H1 (cell line): ENCODE results near the gene NR1I2. TPM values are rescaled to one million over a fixed set of nuclear protein-coding genes. Genes with fewer than 3 reads are reported as not detected.

Source experiments
- CTCF ChIA-PET: fragments of 300-600 bp; sonication (Branson Sonifier 250); formaldehyde crosslinking; loops from one replicate; lab custom pipeline; 2021; ENCODE audit not compliant: partially characterized antibody; lab: Charles Lee
- POLR2A ChIA-PET: fragments of 300-600 bp; sonication (Branson Sonifier 250); formaldehyde crosslinking; loops from one replicate; lab custom pipeline; 2021; ENCODE audit warnings: inconsistent platforms; ENCODE audit not compliant: partially characterized antibody; lab: Charles Lee
- DNase-seq, 2 experiments: peaks; one replicate each; pipeline versions ENCODE4 v3.0.0 to v3.0.0-alpha.2; 2010 to 2022; ENCODE audit warnings: low spot score in 2 of 2, low read depth in 1 of 2, mixed read lengths in 1 of 2
- FAIRE-seq: peaks from 2 replicates; lab custom pipeline; 2011; peaks lifted over from hg19 to GRCh38; lab: Jason Lieb, UNC
- H2AFZ ChIP-seq: 2 replicates; pipeline ENCODE4 v1.8.1; 2012; ENCODE audit warnings: low read length, inconsistent platforms
- H2AK5ac ChIP-seq: 2 replicates; pipeline ENCODE4 v1.6.1; 2013; ENCODE audit warnings: low read depth, low read length
- H2BK120ac ChIP-seq: replicated peaks from 2 replicates; pipeline ENCODE3; 2013; ENCODE audit warnings: low read depth, low read length, inconsistent platforms
- H2BK12ac ChIP-seq: 2 replicates; pipeline ENCODE4 v1.6.1; 2013; ENCODE audit warnings: low read depth, low read length
- H2BK15ac ChIP-seq: 2 replicates; pipeline ENCODE4 v1.6.1; 2013; ENCODE audit warnings: low read length
- H2BK20ac ChIP-seq: 2 replicates; pipeline ENCODE4 v1.6.1; 2013; ENCODE audit warnings: low read length
- H2BK5ac ChIP-seq: 2 replicates; pipeline ENCODE4 v1.6.1; 2013; ENCODE audit warnings: low read depth, low read length
- H3K14ac ChIP-seq: 2 replicates; pipeline ENCODE4 v1.6.1; 2013; ENCODE audit warnings: inconsistent platforms; ENCODE audit not compliant: insufficient read length
- H3K18ac ChIP-seq: 2 replicates; pipeline ENCODE4 v1.6.1; 2013; ENCODE audit warnings: low read length; ENCODE audit errors: extremely low read depth
- H3K23ac ChIP-seq: 2 replicates; pipeline ENCODE4 v1.6.1; 2013; ENCODE audit warnings: inconsistent platforms; ENCODE audit not compliant: insufficient read length
- H3K23me2 ChIP-seq: 2 replicates; pipeline ENCODE4 v1.6.1; 2013; ENCODE audit warnings: low read depth, low read length
- H3K27ac ChIP-seq: 2 replicates; pipeline ENCODE4 v1.6.1; 2011; ENCODE audit warnings: low read depth, low read length, inconsistent platforms
- H3K27me3 ChIP-seq, 4 experiments: replicated peaks in 1 of 4; 1 replicate in 1 of 4; 2 replicates in 3 of 4; pipeline versions ENCODE4 v1.6.1 to v1.8.1; 2011 to 2013; ENCODE audit warnings: low read length in 3 of 4, mild to moderate bottlenecking in 3 of 4, inconsistent platforms in 2 of 4, mixed read lengths in 2 of 4, moderate library complexity in 1 of 4; ENCODE audit not compliant: control insufficient read depth in 3 of 4, insufficient read depth in 3 of 4; ENCODE audit errors: extremely low read depth in 1 of 4
- H3K36me3 ChIP-seq, 4 experiments: 2 replicates each; pipeline versions ENCODE4 v1.6.1 to v1.8.1; 2011 to 2013; ENCODE audit warnings: mild to moderate bottlenecking in 4 of 4, low read length in 3 of 4, moderate library complexity in 2 of 4, control low read depth in 1 of 4, inconsistent platforms in 1 of 4; ENCODE audit not compliant: insufficient read depth in 4 of 4, control insufficient read depth in 2 of 4
- H3K4ac ChIP-seq: replicated peaks from 2 replicates; pipeline ENCODE3; 2013; ENCODE audit warnings: low read length, low read depth, mixed read lengths, inconsistent platforms; ENCODE audit not compliant: insufficient read length
- H3K4me1 ChIP-seq, 4 experiments: replicated peaks in 1 of 4; 1 replicate in 1 of 4; 2 replicates in 3 of 4; pipeline versions ENCODE4 v1.6.1 to v1.8.1; 2011 to 2013; ENCODE audit warnings: low read length in 3 of 4, inconsistent platforms in 2 of 4, mixed read lengths in 1 of 4; ENCODE audit not compliant: insufficient read depth in 4 of 4, control insufficient read depth in 3 of 4
- H3K4me2 ChIP-seq, 2 experiments: 2 replicates each; pipeline versions ENCODE4 v1.6.1 to v1.8.1; 2011 to 2013; ENCODE audit warnings: low read depth in 2 of 2, low read length in 2 of 2, control low read depth in 1 of 2, inconsistent platforms in 1 of 2, mild to moderate bottlenecking in 1 of 2; ENCODE audit not compliant: insufficient read depth in 1 of 2
- H3K4me3 ChIP-seq, 4 experiments: fragments of 200-600, 300-600 bp in 1 of 4; sonication (generic), shearing (Covaris generic), sonication (Bioruptor Twin) in 1 of 4; 2 replicates each; pipeline versions ENCODE4 v1.5.1 to v1.8.1; 2011 to 2016; ENCODE audit warnings: low read length in 4 of 4, low read depth in 3 of 4, control low read depth in 2 of 4, inconsistent platforms in 2 of 4, mild to moderate bottlenecking in 2 of 4, mixed read lengths in 1 of 4, moderate library complexity in 1 of 4; ENCODE audit not compliant: insufficient read depth in 2 of 4; ENCODE audit errors: extremely low read depth in 1 of 4
- H3K56ac ChIP-seq: replicated peaks from 2 replicates; pipeline ENCODE3; 2013; ENCODE audit warnings: low read depth, mild to moderate bottlenecking, mixed read lengths, low read length, inconsistent platforms; ENCODE audit not compliant: insufficient read length
- H3K79me1 ChIP-seq: 2 replicates; pipeline ENCODE4 v1.6.1; 2013; ENCODE audit warnings: low read depth, low read length, control low read depth
- H3K79me2 ChIP-seq, 2 experiments: 2 replicates each; pipeline versions ENCODE4 v1.6.1 to v1.8.1; 2012 to 2013; ENCODE audit warnings: low read length in 2 of 2, mild to moderate bottlenecking in 2 of 2, inconsistent platforms in 1 of 2; ENCODE audit not compliant: insufficient read depth in 2 of 2, control insufficient read depth in 1 of 2
- H3K9ac ChIP-seq, 4 experiments: replicated peaks in 1 of 4; 1 replicate in 1 of 4; 2 replicates in 3 of 4; pipeline versions ENCODE4 v1.6.1 to v1.8.1; 2011 to 2013; ENCODE audit warnings: low read depth in 3 of 4, low read length in 3 of 4, control low read depth in 2 of 4, mild to moderate bottlenecking in 2 of 4, moderate library complexity in 2 of 4, inconsistent platforms in 1 of 4; ENCODE audit errors: extremely low read depth in 1 of 4
- H3K9me3 ChIP-seq, 2 experiments: 2 replicates each; pipeline versions ENCODE4 v1.6.1 to v1.8.1; 2012 to 2013; ENCODE audit warnings: mild to moderate bottlenecking in 2 of 2, moderate library complexity in 2 of 2, control low read depth in 1 of 2, inconsistent platforms in 1 of 2, low read depth in 1 of 2, low read length in 1 of 2, mixed read lengths in 1 of 2; ENCODE audit not compliant: insufficient read depth in 2 of 2
- H4K20me1 ChIP-seq, 2 experiments: replicated peaks in 1 of 2; 2 replicates each; pipeline versions ENCODE3 to v1.8.1; 2011 to 2013; ENCODE audit warnings: inconsistent platforms in 2 of 2, low read length in 2 of 2, mild to moderate bottlenecking in 1 of 2; ENCODE audit not compliant: insufficient read depth in 2 of 2, control insufficient read depth in 1 of 2
- H4K5ac ChIP-seq: 2 replicates; pipeline ENCODE4 v1.6.1; 2013; ENCODE audit warnings: low read length, low read depth, mixed read lengths, inconsistent platforms; ENCODE audit not compliant: insufficient read length
- H4K8ac ChIP-seq: 2 replicates; pipeline ENCODE4 v1.8.0; 2013; ENCODE audit warnings: mild to moderate bottlenecking, moderate library complexity, low read length, inconsistent platforms; ENCODE audit not compliant: insufficient read depth; ENCODE audit errors: extremely low read depth
- H4K91ac ChIP-seq: replicated peaks from 2 replicates; pipeline ENCODE3; 2013; ENCODE audit warnings: low read length, mixed read lengths, inconsistent platforms; ENCODE audit not compliant: insufficient read length
- ATF2 ChIP-seq: IDR thresholded peaks from 2 replicates; pipeline ENCODE4 v1.6.1; 2012; ENCODE audit warnings: low read length, inconsistent platforms
- CBX8 ChIP-seq: fragments of 300-800, 300-1000 bp; sonication (generic); IDR thresholded peaks from 2 replicates; pipeline ENCODE4 v1.7.1; 2016; ENCODE audit warnings: low read depth, low read length, borderline replicate concordance
- CREB1 ChIP-seq: IDR thresholded peaks from 2 replicates; pipeline ENCODE4 v1.6.1; 2012; ENCODE audit warnings: inconsistent platforms
- EP300 ChIP-seq, 2 experiments: IDR thresholded peaks; 1 replicate in 1 of 2; 2 replicates in 1 of 2; pipeline ENCODE4 v1.6.1; 2011 to 2012; ENCODE audit warnings: low read depth in 2 of 2, low read length in 2 of 2, mild to moderate bottlenecking in 2 of 2, borderline replicate concordance in 1 of 2, inconsistent platforms in 1 of 2, moderate library complexity in 1 of 2
- EZH2 ChIP-seq: fragments of 200-600 bp; sonication (generic); IDR thresholded peaks from 2 replicates; pipeline ENCODE4 v1.7.1; 2012; ENCODE audit warnings: low read depth, mild to moderate bottlenecking, moderate library complexity, low read length, inconsistent platforms; ENCODE audit not compliant: severe bottlenecking
- HDAC2 ChIP-seq, 2 experiments: fragments of 300-600 bp in 1 of 2; sonication (generic) in 1 of 2; IDR thresholded peaks; 2 replicates each; pipeline ENCODE4 v1.6.1; 2011 to 2012; ENCODE audit warnings: low read depth in 2 of 2, low read length in 2 of 2, mild to moderate bottlenecking in 2 of 2, moderate library complexity in 2 of 2, borderline replicate concordance in 1 of 2, inconsistent platforms in 1 of 2
- MAFK ChIP-seq: IDR thresholded peaks from 2 replicates; pipeline ENCODE4 v1.6.1; 2012; ENCODE audit warnings: low read depth, mild to moderate bottlenecking, improper control_type of control experiment, low read length
- POU5F1 ChIP-seq: IDR thresholded peaks from 2 replicates; pipeline ENCODE4 v1.6.1; 2011; ENCODE audit warnings: low read depth, mild to moderate bottlenecking, low read length, moderate library complexity
- SP4 ChIP-seq: IDR thresholded peaks from 2 replicates; pipeline ENCODE4 v1.6.1; 2012; ENCODE audit warnings: low read length, inconsistent platforms
- SUZ12 ChIP-seq: fragments of 200-600 bp; sonication (generic); IDR thresholded peaks from 2 replicates; pipeline ENCODE4 v1.6.1; 2012; ENCODE audit warnings: mild to moderate bottlenecking, inconsistent platforms, low read length, moderate library complexity, mixed read lengths
- WGBS, 2 experiments: shearing (Covaris generic) in 1 of 2; methylation state at CpG; one replicate each; pipeline versions ENCODE4 v1.1.6 to v1.1.7; 2013 to 2015; ENCODE audit warnings: low lambda C conversion rate in 2 of 2, mixed read lengths in 2 of 2, inconsistent platforms in 1 of 2, low coverage in 1 of 2, missing lambda C conversion rate in 1 of 2; ENCODE audit not compliant: insufficient replicate concordance in 2 of 2, insufficient coverage in 1 of 2, insufficient read length in 1 of 2; ENCODE audit errors: extremely low coverage in 1 of 2, missing lambda C conversion rate in 1 of 2; 5-methylcytosine and 5-hydroxymethylcytosine counted together
- polyA plus RNA-seq, 7 experiments: library from polyadenylated mRNA; depleted of rRNA in 3 of 7; stranded (reverse) in 5 of 7; unstranded in 2 of 7; fragments of >200 nt in 5 of 7; fragments of 200-250 nt in 2 of 7; gene quantifications; 1 replicate in 5 of 7; 2 replicates in 1 of 7; 4 replicates in 1 of 7; pipeline versions ENCODE4 v1.2.1 to v1.2.3, GENCODE V29; 2011 to 2013; ENCODE audit warnings: missing spikeins in 2 of 7, mixed read lengths in 2 of 7
- total RNA-seq: library from RNA; stranded (reverse); fragmentation: NEBNext Ultra II Directional; extraction: Animal tissue kit (Norgen Biotek cat#: 25700); gene quantifications from 2 replicates; pipeline ENCODE4 v1.2.1, GENCODE V29; 2021
- TF ChIP-seq, protein P1 (sequence below): IDR thresholded peaks from 2 replicates; pipeline ENCODE4 v1.6.1; 2011; ENCODE audit warnings: low read depth, mild to moderate bottlenecking, low read length; ENCODE audit not compliant: insufficient read depth

Gene NR1I2
- total and polyA plus RNA-seq, 2 of the 8 experiments (the other 6 are each of a cell fraction or from before 2014, with no cell fraction given), result 0.28 to 1.8 TPM

DNA sequence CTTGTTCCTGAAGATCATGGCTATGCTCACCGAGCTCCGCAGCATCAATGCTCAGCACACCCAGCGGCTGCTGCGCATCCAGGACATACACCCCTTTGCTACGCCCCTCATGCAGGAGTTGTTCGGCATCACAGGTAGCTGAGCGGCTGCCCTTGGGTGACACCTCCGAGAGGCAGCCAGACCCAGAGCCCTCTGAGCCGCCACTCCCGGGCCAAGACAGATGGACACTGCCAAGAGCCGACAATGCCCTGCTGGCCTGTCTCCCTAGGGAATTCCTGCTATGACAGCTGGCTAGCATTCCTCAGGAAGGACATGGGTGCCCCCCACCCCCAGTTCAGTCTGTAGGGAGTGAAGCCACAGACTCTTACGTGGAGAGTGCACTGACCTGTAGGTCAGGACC, 35.2 kb downstream of the NR1I2 start:
- H3K4me3 ChIP-seq, result no peak overlapping the region
- no peak overlapping the region for H3K56ac ChIP-seq
- no peaks in the 10 kb centered on the region for H3K79me1 ChIP-seq
- no peak overlapping the region for H3K23ac ChIP-seq
- no peak overlapping the region for H3K4ac ChIP-seq
- no peak overlapping the region for H3K18ac ChIP-seq
- no peak overlapping the region for H4K91ac ChIP-seq
- H4K20me1 ChIP-seq, result no peaks in the 10 kb centered on the region
- H2AK5ac ChIP-seq, result no peak overlapping the region
- H2BK12ac ChIP-seq, result no peak overlapping the region
- H2BK20ac ChIP-seq, result no peak overlapping the region
- no peak overlapping the region for H3K9ac ChIP-seq
- no peak overlapping the region for H2BK15ac ChIP-seq
- no peak overlapping the region for H2AFZ ChIP-seq
- no peaks in the 10 kb centered on the region for H3K23me2 ChIP-seq
- no peaks in the 10 kb centered on the region; a peak in 1 of 7 replicates for H3K4me1 ChIP-seq
- ChIA-PET POLR2A (interaction anchor here (1.0 to 2.7 kb wide), 2 partner anchors 8 to 9 kb away, joined by 3 to 10 read pairs; no protein-coding TSS in a partner anchor), CTCF (interaction anchor here (1.0 to 1.1 kb wide), 3 partner anchors 75 to 741 kb away, joined by 3 to 4 read pairs (median 3); no protein-coding TSS in a partner anchor)
- DNase-seq, result no peak
- no peaks in the 10 kb centered on the region for H3K79me2 ChIP-seq
- no peak for FAIRE-seq
- no peaks in the 10 kb centered on the region for H3K27me3 ChIP-seq
- WGBS, 2 experiments, result 92% methylated on average over 12 of the region's 12 CpGs; no CpG with 5 or more reads in 1 of the 2 experiments
- H4K8ac ChIP-seq, result no peak overlapping the region; the same call in 1 of the 2 replicates
- no peak overlapping the region for H4K5ac ChIP-seq
- H2BK5ac ChIP-seq, result no peak overlapping the region
- H3K4me2 ChIP-seq, result no peak overlapping the region
- H3K27ac ChIP-seq, result no peak overlapping the region
- H3K9me3 ChIP-seq, result no peaks in the 10 kb centered on the region
- H3K14ac ChIP-seq, result no peak overlapping the region
- no peaks in the 10 kb centered on the region for H3K36me3 ChIP-seq
- no peak overlapping the region for H2BK120ac ChIP-seq
- TF ChIP-seq EP300 (IDR thresholded peaks at IDR 0.05; ENCODE audit: borderline replicate concordance in 1 of 2, low read depth in 2 of 2, low read length in 2 of 2) (no peak), POU5F1 (no peak), SP4 (no peak), HDAC2 (IDR thresholded peaks at IDR 0.05; ENCODE audit: borderline replicate concordance in 1 of 2, low read depth in 2 of 2, low read length in 2 of 2) (no peak), EZH2 (no peak), ATF2 (no peak), CREB1 (no peak), CBX8 (no peak), MAFK (no peak), SUZ12 (no peak)
- TF ChIP-seq, protein P1, sequence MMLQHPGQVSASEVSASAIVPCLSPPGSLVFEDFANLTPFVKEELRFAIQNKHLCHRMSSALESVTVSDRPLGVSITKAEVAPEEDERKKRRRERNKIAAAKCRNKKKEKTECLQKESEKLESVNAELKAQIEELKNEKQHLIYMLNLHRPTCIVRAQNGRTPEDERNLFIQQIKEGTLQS, result no peak
